Progenitor cell of endocrine pancreas (in vitro differentiated cells): Measurements from ENCODE around the gene C4B. TPM values are rescaled to one million over a fixed set of nuclear protein-coding genes. Genes with fewer than 3 reads are reported as not detected.
"Not testable (repeated sequence)": the region's sequence is repeated elsewhere in the genome, so short reads cannot be mapped to it uniquely, and the experiment has no call there.

ENCODE experiments used
- DNase-seq: peaks from one replicate; pipeline ENCODE4 v3.0.0; 2021; ENCODE audit warnings: low spot score; ENCODE audit not compliant: unreplicated experiment
- H3K27ac Mint-ChIP-seq: 2 replicates; pipeline ENCODE4 v1.8.0; 2021; ENCODE audit warnings: mild to moderate bottlenecking, moderate library complexity, mixed read lengths
- H3K27me3 Mint-ChIP-seq: 2 replicates; pipeline ENCODE4 v1.8.0; 2021; ENCODE audit warnings: mixed read lengths
- H3K36me3 Mint-ChIP-seq: 2 replicates; pipeline ENCODE4 v1.8.0; 2022; ENCODE audit warnings: mixed read lengths; ENCODE audit not compliant: insufficient read depth
- H3K4me1 Mint-ChIP-seq: 2 replicates; pipeline ENCODE4 v1.8.0; 2021; ENCODE audit warnings: low read depth, mixed read lengths
- H3K4me3 Mint-ChIP-seq: 2 replicates; pipeline ENCODE4 v1.8.0; 2021; ENCODE audit warnings: low read depth, mild to moderate bottlenecking, moderate library complexity, mixed read lengths
- H3K9me3 Mint-ChIP-seq: 2 replicates; pipeline ENCODE4 v1.8.0; 2021; ENCODE audit warnings: low read depth, mixed read lengths
- total RNA-seq: library from RNA; stranded (reverse); gene quantifications from 2 replicates; pipeline ENCODE4 v1.2.1, GENCODE V29; 2021
- TF ChIP-seq, protein P1 (sequence below): fragments of 200-600 bp; sonication (generic); IDR thresholded peaks from one replicate; pipeline ENCODE4 v1.5.0; 2021; ENCODE audit warnings: antibody characterized with exemption, mild to moderate bottlenecking; ENCODE audit not compliant: unreplicated experiment

The C4B gene
- total RNA-seq, 1 donor from 2014 or later = 8.4 TPM

DNA sequence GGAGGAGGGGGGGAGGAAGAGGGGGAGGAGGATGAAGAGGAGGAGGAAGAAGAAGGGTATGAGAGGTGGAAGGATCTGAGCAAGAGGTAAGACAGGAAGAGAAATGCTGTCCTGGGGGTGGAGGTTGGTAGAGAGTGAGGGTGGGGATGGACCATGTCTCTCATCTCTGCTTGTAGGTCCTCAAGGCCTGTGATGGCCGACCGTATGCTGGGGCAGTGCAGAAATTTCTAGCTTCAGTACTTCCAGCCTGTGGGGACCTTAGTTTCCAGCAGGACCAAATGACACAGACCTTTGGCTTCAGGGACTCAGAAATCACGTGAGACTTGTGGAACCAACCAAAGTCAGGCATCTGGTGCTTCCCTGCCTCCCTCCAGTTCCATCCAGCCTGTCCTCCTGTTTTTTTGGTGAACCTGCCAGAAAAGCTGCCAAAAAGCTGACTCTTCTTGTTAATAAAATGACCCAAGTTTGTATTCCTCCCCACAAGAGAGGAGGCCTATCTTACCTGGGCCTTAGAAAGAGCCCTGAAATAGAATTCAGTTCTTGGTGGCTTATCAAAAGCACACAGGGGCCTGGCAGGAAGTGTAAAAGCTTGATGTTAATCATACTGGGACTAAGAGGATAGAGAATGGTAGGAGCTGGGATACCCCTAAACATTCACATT, 35.2 kb upstream of the C4B start:
- H3K4me3 Mint-ChIP-seq = no peak overlapping the region

DNA sequence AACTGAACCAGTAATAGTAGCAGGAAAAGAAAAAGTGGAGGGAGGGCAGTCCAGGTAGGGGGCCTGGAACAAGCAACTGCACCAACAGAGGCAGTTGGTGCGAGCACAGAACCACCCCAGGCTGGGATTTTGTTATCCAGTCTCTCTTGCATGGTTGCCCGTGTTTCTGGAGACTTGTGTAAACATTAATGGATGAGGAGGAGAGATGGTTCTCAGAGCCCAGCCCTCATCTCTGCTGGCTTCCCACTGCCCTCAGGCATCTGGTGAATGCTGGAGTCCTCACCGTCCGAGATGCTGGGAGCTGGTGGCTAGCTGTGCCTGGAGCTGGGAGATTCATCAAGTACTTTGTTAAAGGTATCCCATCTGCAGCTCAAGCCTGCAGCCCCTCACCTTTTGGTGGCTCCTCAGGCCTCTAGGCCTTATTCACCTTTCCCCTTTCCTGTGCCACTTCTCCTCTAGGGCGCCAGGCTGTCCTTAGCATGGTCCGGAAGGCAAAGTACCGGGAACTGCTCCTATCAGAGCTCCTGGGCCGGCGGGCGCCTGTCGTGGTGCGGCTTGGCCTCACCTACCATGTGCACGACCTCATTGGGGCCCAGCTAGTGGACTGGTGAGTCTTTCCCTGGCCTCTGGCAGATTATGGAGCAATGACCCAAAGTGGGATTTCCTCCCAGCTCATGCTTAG, 34.3 kb upstream of the C4B start:
- not testable (repeated sequence) for H3K27ac Mint-ChIP-seq, H3K27me3 Mint-ChIP-seq, H3K9me3 Mint-ChIP-seq, H3K4me1 Mint-ChIP-seq, DNase-seq, H3K4me3 Mint-ChIP-seq
- peaks cover 10% of the 10 kb centered on the region for H3K36me3 Mint-ChIP-seq

More for the DNA sequence above, 35.2 kb upstream of the C4B start:
- no peak overlapping the region for H3K27ac Mint-ChIP-seq
- H3K4me1 Mint-ChIP-seq = no peaks in the 10 kb centered on the region
- peaks cover 17% of the 10 kb centered on the region for H3K36me3 Mint-ChIP-seq
- DNase-seq = no peak
- H3K9me3 Mint-ChIP-seq = no peaks in the 10 kb centered on the region
- H3K27me3 Mint-ChIP-seq = no peaks in the 10 kb centered on the region
- TF ChIP-seq, protein P1, sequence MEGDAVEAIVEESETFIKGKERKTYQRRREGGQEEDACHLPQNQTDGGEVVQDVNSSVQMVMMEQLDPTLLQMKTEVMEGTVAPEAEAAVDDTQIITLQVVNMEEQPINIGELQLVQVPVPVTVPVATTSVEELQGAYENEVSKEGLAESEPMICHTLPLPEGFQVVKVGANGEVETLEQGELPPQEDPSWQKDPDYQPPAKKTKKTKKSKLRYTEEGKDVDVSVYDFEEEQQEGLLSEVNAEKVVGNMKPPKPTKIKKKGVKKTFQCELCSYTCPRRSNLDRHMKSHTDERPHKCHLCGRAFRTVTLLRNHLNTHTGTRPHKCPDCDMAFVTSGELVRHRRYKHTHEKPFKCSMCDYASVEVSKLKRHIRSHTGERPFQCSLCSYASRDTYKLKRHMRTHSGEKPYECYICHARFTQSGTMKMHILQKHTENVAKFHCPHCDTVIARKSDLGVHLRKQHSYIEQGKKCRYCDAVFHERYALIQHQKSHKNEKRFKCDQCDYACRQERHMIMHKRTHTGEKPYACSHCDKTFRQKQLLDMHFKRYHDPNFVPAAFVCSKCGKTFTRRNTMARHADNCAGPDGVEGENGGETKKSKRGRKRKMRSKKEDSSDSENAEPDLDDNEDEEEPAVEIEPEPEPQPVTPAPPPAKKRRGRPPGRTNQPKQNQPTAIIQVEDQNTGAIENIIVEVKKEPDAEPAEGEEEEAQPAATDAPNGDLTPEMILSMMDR = no peak

DNA sequence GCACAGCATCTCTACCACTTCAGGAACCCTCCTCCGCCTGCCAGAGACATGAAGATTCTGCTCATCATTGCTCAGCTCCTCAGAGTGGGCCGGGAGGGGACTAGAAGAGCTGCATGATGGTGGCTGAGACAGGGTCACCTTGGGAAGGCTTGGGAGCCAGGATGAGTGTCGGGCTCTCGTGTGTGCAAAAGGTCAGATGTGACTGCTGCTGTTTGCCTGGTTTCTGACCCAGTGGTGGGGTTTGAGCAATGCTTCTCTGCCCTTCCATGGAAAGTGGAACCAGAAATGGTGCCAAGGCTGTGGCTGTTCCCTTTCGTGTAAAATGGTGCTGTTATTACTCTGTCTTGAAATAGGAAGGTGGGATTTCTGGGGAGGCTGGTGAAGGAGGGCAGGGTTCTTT, 33.6 kb upstream of the C4B start:
- H3K9me3 Mint-ChIP-seq, H3K27ac Mint-ChIP-seq, DNase-seq: not testable (repeated sequence)

DNA sequence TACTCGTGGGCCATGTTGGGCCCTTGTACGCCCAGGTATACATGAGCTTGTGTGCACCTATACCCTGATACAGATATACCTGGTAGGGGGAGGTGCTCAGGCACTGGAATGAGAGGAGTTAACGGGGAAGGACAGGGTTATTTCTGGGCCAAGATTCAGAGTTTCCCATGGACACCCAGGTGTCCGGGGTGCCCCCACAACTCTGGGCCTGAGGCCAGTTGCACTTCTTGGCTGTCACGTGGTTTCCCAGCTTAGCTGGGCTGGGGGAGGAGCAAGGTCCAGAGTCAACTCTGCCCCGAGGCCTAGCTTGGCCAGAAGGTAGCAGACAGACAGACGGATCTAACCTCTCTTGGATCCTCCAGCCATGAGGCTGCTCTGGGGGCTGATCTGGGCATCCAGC, 32.9 kb upstream of the C4B start, which contains the start of gene C4A:
Gene C4A (plus strand): TSS at position 314 of the 400 bp plus-strand sequence. CDS start 51 bp downstream, at position 365.
- H3K4me3 Mint-ChIP-seq, H3K4me1 Mint-ChIP-seq, H3K36me3 Mint-ChIP-seq, H3K9me3 Mint-ChIP-seq, H3K27ac Mint-ChIP-seq, H3K27me3 Mint-ChIP-seq, DNase-seq: not testable (repeated sequence)

More for the DNA sequence above, 33.6 kb upstream of the C4B start:
- not testable (repeated sequence) for H3K36me3 Mint-ChIP-seq, H3K4me1 Mint-ChIP-seq, H3K4me3 Mint-ChIP-seq, H3K27me3 Mint-ChIP-seq

DNA sequence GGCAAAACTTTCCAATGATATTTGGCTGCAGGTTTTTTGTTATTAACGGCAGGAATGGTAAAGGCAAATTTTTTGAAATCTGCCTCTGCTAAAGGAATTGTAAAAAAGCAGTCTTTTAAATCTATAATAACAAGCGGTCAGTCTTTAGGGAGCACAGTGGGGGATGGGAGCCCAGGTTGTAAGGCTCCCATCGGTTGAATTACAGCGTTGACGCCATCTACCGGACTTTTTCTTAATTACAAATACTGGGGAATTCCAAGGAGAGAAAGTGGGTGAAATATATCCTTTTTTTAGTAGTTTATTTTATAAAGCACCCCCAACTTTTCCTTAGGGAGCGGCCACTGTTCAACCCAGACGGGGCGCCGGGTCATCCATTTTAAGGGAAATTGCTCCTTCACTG, 25.2 kb upstream of the C4B start:
- not testable (repeated sequence) for H3K4me3 Mint-ChIP-seq, H3K36me3 Mint-ChIP-seq, DNase-seq, H3K27ac Mint-ChIP-seq, H3K9me3 Mint-ChIP-seq, H3K27me3 Mint-ChIP-seq, H3K4me1 Mint-ChIP-seq

DNA sequence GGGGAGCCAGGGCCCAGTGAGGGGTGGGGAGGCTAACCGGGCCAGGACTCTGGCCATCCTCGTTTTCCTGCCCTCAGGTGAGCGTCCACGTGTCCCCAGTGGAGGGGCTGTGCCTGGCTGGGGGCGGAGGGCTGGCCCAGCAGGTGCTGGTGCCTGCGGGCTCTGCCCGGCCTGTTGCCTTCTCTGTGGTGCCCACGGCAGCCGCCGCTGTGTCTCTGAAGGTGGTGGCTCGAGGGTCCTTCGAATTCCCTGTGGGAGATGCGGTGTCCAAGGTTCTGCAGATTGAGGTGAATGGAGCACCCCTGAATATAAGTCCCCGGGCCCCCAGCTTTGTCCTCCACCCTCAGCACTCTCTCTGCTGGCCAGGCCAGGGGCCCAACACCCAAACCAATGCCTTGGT, 20.2 kb upstream of the C4B start:
- H3K4me3 Mint-ChIP-seq, H3K27ac Mint-ChIP-seq, H3K36me3 Mint-ChIP-seq, H3K9me3 Mint-ChIP-seq, H3K27me3 Mint-ChIP-seq, H3K4me1 Mint-ChIP-seq, DNase-seq: not testable (repeated sequence)

DNA sequence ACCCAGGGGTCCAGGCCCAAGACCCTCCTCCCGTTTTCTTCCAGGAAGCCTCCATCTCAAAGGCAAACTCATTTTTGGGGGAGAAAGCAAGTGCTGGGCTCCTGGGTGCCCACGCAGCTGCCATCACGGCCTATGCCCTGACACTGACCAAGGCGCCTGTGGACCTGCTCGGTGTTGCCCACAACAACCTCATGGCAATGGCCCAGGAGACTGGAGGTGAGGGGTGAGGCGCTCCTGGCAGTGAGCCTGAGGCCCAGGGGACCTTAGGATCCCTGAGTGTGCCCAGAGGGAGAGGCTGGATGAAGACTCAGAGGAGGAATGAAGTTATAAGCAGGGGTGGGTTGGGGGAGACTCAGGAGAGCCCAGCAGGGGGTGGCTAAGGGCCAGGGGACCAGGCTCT, 18.2 kb upstream of the C4B start:
- not testable (repeated sequence) for H3K27me3 Mint-ChIP-seq, H3K4me1 Mint-ChIP-seq, H3K4me3 Mint-ChIP-seq, H3K9me3 Mint-ChIP-seq, H3K27ac Mint-ChIP-seq, H3K36me3 Mint-ChIP-seq, DNase-seq

DNA sequence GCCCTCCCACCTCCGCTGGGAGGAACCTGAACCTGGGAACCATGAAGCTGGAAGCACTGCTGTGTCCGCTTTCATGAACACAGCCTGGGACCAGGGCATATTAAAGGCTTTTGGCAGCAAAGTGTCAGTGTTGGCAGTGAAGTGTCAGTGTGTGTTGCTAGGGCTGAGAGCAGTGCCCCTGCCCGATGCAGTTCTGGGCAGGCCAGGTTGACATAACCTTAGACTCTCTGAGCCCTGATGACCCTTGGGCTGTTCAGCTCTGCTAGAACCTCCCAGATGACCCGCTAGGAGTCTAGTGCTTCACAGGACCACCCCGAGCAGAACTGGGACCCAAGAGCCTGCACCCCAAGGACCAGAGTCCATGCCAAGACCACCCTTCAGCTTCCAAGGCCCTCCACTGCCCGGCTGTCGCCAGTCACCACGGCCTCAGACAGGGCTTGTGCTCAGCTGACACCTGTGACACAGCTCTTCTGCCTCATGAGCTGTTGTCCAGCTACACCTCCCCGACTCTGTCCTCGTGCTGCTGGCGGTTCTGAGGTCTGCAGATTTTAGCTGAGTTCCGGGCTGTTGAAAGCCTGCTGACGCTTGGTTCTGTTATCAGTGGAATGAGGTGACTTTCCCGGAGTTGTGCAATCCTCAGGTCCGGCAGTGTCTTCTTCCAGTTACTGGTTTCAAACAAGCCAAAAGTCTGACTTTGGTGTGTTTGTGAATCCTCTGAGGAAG, 11.9 kb upstream of the C4B start:
- H3K36me3 Mint-ChIP-seq, H3K9me3 Mint-ChIP-seq, H3K4me1 Mint-ChIP-seq, DNase-seq, H3K27me3 Mint-ChIP-seq, H3K27ac Mint-ChIP-seq, H3K4me3 Mint-ChIP-seq: not testable (repeated sequence)

DNA sequence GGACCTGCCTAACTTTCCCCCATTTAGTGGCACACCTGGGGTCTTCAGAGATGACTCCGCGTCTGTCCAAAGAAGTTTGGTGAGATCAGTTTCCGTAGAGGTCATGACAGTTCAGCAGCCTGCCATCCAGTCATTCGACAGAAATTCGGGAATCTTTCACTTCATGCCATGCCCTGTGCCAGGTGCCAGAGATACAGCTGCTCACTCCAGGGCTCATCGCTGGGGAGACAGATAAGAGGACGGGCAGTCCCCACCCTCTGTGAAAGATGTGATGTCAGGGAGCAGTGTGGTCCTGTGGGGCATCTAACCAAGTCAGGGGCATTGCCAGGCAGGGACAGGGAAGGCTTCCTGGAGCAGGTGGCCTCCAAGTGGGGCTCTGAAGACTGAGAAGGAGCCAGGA, 11.3 kb upstream of the C4B start:
- not testable (repeated sequence) for H3K9me3 Mint-ChIP-seq, H3K27ac Mint-ChIP-seq, H3K4me3 Mint-ChIP-seq, H3K27me3 Mint-ChIP-seq, DNase-seq, H3K4me1 Mint-ChIP-seq, H3K36me3 Mint-ChIP-seq

DNA sequence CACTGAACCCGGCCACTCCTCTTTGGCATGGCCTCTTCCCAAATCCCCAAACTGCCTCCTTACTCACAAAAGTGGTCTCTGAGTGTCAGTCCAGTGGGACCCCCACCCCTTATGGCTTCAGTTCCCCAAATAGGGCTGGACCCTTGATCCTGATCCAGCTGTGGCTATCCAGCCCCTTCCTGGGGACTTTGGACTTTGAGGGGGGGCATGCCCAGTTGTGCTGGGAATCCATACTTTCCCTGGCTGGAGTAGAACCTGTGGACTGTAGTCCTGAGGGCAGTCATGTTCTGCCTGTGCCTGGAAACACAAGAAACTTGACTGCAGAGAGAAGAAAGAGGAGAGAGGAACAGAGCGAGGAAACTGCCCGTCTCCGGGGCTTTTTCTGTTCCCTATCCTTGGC, 10.2 kb upstream of the C4B start:
- H3K4me1 Mint-ChIP-seq, H3K4me3 Mint-ChIP-seq, H3K27ac Mint-ChIP-seq, H3K27me3 Mint-ChIP-seq, H3K9me3 Mint-ChIP-seq, DNase-seq, H3K36me3 Mint-ChIP-seq: not testable (repeated sequence)

DNA sequence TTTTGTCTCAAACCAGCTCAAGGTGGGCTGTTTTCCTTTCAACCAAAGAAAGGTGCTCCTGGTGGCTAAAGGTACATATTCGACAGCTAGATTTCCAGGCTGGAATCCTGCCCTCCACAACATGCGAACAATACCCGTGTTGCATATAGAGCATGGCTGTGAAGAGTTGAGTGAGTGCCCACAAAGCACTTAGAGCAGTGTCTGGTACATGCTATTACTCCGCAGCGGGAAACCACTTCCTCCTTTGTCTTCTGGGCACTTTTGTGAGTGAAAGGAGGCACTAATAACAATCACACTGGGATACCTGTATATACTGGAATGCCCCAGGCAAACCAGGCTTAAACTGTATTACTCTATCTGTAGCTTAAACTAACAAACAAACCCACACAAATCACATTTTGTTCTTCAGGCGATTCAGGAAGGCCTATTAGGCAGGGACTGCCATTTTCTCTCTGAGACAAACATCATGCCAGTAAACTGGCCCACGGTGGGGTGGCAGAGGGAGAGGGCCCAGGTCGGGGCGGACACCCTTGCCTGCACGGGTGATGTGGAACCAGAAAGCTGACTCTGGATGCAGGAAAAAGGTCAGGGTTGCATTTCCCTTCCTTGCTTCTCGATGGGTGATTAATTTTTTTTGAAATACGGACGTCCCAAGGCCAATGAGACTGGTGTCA, 9.6 kb upstream of the C4B start:
- DNase-seq, H3K4me1 Mint-ChIP-seq, H3K4me3 Mint-ChIP-seq, H3K36me3 Mint-ChIP-seq, H3K27me3 Mint-ChIP-seq, H3K27ac Mint-ChIP-seq, H3K9me3 Mint-ChIP-seq: not testable (repeated sequence)

DNA sequence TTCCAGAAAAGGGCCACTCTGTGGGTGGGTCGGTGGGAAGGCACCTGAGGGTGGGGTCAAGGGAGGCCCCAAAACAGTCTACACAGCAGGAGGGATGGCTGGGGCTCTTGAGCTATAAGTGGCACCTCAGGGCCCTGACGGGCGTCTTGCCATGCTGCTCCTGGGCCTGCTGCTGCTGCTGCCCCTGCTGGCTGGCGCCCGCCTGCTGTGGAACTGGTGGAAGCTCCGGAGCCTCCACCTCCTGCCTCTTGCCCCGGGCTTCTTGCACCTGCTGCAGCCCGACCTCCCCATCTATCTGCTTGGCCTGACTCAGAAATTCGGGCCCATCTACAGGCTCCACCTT, 9.1 kb upstream of the C4B start:
- not testable (repeated sequence) for H3K27ac Mint-ChIP-seq, H3K4me1 Mint-ChIP-seq, H3K27me3 Mint-ChIP-seq, H3K36me3 Mint-ChIP-seq, DNase-seq, H3K9me3 Mint-ChIP-seq, H3K4me3 Mint-ChIP-seq
